HG03135 (cell line): ENCODE results near the gene KDM1B.

Experiments used
- ATAC-seq: cut with Tn5 transposase; IDR thresholded peaks from one replicate; pipeline ENCODE4 v1.9.1; 2021; ENCODE audit warnings: mild to moderate bottlenecking, moderate library complexity; ENCODE audit not compliant: unreplicated experiment

KDM1B gene

DNA sequence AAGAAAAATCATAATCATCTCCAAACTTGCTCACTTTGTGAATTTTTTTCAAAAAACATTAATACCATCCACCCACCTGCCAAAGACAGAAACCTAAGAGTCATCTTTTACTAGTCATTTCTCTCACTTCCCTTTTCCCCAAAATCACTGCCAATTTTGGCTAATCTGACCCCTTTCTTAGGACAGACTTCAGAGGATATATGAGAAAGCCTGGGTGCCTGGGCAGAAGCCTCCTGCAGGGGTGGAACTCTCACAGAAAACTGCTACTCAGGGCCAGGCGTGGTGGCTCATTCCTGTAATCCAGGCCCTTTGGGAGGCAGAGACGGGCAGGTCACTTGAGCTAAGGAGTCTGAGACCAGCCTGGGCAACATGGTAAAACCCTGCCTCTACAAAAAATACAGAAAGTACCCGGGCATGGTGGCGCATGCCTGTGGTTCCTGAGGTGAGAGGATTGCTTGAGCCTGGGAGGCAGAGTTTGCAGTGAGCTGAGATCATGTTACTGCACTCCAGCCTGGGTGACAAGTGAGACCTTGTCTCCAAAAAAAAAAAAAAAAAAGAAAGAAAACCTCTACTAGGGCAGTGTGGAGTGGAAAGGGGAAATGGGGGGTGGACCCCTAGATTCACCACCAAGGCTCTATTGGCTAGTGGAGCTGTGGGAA is 105.4 kb downstream of the KDM1B start:
- ATAC-seq = peak; percentile 25

DNA sequence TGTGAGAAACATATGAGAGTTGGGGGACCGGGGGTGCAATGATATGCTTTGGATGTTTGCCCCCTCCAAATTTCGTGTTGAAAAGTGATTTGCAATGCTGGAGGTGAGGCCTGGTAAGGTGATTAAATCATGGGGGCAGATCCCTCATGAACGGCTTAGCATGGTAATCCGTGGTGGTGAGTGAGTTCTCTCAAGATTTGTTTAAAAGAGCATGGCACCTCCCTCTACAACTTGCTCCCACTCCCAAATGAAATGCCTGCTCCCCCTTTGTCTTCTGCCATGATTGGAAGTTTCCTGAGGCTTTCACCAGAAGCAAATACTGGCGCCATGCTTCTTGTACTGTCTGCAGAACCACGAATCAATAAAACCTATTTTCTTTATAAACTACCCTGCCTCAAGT is 106.7 kb downstream of the KDM1B start:
- no peak for ATAC-seq

DNA sequence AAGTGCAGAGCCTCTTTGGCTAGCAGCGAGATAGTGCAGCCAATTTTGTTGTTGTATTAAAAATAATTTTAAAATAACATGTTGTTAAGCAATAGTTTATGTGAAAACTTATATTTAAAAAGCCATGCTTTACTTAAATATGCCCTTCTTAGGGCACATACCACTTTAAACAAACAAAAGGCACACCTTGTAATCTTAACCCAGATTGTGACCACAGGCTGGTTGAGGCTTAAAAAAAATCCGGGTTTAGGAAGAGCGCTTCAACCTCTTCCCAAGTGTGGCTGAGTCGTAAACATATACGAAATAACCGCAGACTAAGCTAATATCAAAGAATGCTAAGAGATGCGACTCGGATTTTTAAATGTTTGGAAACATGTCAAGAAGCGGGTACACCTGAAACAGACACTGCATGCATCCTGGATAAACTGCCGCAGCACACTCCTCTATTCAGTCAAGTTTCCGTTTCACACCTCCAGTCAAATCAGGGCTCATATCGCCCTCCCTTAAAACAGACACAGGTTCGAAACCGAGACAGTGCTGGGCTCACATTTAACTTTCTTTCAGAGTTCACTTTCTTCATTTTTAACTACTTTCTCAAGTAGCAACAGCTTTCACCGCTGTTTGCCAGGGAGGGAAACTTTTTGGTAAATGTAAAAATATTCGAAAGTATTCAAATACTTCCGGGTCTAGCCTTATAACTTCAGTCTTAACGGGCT is 107.6 kb downstream of the KDM1B start:
- ATAC-seq = peak; percentile 59

DNA sequence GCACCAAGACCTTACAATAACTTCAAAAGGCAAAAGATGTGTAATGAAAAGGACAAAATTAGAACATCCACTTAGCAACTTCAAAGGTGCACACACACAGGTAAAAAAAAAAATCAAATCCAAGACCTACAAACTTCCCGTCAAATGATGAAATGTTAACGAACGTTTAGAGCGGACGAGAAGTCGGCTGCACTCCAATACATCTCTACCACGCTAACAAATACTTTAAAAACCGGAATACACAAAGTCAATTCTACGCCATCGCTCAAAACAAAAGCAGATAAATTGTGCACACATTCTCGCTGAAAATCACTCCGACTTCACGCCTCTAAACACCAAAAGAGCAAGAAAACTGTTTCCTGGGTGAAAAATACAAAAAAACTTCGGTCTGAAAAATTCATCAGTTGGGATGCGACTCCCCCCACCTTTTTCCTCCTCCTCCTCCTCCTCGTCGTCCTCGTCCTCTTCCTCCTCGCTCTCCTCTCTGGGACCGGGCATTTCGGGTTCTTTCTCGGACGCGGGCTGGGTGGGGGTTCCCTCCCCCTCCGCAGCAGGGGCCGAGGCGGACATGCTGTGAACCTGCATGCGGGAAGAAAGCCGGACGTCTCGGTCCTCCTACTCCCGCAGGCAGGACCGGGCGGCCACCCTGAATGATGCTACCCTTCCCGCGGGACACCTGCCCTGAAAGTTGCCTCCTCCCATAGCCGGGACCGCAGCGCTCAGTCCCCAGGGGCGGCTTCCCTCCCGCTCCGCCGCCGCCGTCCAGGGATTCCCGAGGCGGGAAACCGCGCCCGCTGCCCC is 108.4 kb downstream of the KDM1B start:
- no peak for ATAC-seq

DNA sequence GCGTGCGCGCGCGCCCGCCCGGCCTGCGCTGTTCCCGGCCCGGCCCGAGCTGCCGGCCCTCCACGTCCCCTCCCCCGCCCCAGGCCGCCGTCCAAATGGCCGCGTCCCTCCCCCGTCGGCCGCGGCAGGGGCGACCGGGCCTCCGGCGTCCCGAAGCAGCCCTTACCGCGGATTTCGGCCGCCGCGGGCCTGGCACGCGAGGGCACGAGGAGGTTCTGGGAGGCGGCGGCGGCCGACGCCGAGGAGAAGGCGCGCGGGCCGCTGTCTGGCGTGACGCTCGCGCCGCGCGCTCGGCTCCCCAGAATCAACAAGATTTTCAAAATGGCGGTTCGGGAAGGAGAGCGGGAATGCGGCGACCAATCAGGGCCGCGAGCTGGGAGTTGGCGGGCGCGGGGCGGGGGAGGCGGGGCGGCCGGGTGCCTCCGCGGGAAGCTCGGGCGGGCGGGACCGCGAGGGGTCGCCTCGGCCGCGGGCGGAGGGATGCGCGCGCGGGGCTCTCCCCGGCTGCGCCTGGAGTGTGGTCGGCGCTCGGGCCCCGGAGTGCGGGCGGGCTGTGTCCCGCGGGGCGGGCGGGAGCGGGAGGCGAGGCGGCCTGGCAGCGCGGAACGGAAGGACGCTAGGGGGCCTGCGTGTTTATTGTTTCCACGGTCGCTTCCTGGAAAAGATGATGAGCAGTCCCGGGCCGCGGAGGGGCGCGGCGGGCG is 109.1 kb downstream of the KDM1B start, which contains the start of gene DEK:
TSS of gene DEK (minus strand) at position 312 of the 704 bp plus-strand sequence. CDS start 543 bp downstream, outside the sequence.
- ATAC-seq = peak; percentile 47

DNA sequence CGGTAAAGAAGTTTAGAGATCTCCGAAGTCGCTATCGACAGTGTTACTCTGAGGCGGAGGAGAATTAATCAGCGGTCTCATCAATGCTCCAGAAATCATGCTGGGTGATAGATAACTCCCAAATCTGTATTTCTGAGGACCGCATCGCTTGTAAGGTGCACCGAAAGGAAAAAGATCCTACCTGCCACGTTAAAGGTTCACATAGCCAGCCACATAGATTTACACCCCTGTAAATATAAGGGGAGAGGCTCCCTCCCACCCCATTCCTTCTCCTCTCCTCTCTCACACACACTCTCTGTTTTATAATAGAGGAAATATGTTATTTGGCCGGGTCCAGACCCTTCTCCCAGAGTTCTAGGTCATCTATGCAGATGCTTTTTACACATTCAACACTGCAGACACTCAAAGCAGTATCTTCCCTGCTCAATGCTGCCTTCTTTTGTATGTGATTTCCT is 109.7 kb downstream of the KDM1B start:
- ATAC-seq = no peak

DNA sequence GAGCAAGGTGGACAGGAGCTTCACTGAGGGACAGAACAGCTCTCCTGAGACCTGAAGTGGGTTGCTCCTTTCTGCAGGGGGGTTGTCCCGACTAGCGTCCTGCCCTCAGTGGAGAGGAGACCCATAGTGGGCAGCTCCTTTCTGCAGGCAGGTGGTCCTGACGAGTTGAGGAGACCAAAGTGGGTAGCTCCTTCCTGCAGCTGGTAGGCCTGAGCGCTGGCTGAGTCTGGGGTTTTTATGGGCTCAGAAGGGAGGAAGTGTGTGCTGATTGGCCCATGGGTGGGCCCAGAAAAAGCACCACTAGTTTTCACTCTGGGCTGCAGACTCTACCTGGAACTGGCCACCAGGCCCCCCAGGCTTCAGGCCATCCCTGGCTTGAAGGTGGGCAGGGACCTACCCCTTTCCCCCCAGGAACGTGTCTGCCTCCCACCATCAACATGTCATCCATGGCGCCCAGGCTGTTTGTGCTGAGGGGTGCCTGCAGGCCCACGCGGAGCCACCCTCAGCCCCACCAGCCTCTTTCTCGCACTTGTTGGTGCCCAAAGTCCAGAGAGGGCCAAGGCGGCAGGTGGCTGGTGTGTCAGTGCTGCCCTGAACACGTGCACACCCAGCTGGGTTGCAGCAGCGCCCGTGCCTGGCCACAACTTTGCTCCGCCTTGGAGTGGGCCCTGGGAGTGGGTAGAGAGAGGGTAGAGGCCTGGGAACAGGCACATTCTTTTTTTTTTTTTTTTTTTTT is 110.7 kb downstream of the KDM1B start:
- no peak for ATAC-seq

DNA sequence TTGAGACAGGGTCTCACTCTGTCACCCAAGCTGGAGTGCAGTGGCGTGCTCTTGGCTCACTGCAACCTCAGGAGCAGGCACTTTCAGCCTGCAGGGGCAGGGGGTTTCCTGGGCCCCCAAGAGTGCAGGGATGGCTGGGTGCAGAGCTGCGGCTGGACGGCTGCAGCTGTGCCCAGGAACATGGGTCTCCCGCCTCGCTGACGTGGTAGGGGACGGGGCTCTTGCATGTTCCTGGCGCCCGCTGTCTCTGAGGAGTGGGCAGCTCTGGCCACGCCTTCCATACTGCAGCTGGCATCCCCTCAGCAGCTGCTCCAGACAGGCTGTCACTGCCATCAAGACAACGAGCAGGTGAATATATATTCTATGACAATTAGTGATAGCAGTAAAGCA is 111.3 kb downstream of the KDM1B start:
- ATAC-seq = no peak

DNA sequence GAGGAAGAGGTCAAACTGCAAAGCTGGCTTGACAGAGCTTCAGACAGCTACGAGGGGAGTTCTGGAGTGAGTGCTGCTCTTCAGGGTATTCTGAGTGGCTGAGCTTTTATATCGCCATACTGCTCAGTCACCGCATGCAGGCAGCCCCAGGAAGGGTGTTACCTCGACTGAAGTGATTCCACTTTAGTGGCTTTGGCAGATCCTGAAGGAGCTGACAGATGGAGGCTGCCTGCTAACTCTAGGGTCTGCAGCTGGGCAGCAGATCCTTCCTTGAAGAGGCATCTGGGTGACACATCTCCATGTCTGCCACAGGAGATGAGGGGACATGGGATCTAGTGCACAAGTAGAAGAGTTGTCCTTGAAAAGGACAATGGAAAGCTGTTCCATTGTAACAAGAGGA is 112.8 kb downstream of the KDM1B start:
- no peak for ATAC-seq

DNA sequence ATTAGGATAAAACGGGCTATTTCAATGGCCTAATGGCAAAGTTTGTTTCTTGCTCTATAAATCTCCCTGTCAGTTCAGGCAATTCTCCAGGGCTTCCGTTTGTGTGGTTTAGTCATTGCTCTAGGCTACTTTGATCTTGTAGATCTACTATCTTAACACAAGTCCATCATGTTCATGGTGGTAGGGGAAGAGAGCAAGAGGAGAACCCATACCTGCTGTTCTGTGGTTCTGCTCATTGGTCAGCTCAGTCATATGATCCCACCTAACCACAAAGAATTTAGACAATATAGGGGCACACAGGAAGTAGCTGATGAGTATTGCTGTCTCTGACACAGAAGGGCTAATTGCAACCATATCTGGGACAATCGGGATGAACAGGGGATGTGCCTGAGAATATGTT is 114.0 kb downstream of the KDM1B start:
- peak; percentile 41 for ATAC-seq

DNA sequence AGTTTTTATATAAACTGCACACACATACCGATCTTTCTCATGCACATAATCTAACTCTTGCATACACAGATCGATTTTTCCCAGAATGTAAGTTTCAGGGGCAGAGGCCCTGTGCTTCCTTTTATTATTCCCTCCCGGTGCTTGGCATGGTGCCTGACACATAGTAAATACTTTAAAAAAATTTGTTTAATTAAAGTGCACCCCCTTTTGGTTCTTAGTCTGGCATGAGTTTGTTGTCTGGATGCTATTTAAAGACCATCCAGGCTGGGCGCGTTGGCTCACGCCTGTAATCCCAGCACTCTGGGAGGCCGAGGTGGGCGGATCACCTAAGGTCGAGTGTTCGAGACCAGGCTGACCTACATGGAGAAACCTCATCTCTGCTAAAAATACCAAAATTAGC is 114.5 kb downstream of the KDM1B start:
- ATAC-seq = no peak

DNA sequence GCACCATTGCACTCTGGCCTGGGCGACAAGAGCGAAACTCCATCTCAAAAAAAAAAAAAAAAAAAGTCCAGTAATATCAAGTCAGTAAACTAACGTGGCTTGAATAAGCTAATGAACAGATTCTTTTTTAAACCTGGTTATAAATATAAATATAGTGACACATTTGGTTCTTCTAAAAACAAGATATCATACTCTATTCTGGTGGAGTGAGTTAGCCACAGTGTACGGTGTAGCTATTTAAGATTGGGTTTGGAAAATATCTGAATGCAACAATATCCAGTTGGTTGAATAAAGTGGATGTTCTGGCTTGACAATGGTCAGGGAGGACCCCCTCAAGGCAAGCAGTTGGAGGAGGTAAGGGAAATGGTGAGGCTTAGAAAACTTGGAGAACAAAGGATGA is 115.0 kb downstream of the KDM1B start:
- ATAC-seq = no peak
